ENCODE data around the gene KCTD19.

GRCh38 chr16:67282447-67282805, 44.1 kb downstream of the KCTD19 start:
- TF ChIP-seq CTCF (IDR thresholded peaks at IDR 0.05) (no peak), POLR2A (IDR thresholded peaks at IDR 0.05) (no peak), POLR2AphosphoS5 (IDR thresholded peaks at IDR 0.05) (no peak)

All from prostate gland (tissue), 2 donors.